ENCODE results near the gene SDSL.

The SDSL gene

DNA sequence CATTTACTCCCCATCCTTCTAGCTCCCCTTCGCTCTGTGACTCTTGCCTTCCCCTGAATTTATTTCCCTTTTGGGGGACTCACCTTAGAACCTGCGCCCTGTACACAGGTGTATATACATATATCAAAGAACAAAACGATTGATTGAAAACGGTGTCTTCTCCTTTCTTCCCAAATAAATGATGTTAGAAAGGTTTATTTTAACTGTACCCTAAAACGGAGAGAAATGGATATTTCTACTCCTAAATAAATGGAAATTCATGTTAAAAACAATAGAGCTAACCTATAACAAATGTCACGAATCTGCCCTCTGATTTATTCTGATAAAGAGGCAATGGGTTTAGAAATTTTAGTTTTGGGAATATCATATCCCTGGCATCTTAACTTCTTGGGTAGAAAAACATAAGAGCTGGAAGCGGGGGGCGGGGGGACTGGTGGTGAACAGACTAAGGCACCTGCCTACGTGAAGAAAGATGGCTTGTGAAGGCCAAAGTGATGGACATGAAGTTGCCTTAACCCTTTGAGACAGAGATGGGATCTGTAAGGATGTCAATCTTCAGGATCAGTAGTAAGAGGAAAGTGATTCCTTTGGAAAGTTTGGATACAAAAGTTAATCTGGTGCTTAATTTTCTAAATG lies 58.3 kb downstream of the SDSL start (continued):
- TF ChIP-seq, protein P1, sequence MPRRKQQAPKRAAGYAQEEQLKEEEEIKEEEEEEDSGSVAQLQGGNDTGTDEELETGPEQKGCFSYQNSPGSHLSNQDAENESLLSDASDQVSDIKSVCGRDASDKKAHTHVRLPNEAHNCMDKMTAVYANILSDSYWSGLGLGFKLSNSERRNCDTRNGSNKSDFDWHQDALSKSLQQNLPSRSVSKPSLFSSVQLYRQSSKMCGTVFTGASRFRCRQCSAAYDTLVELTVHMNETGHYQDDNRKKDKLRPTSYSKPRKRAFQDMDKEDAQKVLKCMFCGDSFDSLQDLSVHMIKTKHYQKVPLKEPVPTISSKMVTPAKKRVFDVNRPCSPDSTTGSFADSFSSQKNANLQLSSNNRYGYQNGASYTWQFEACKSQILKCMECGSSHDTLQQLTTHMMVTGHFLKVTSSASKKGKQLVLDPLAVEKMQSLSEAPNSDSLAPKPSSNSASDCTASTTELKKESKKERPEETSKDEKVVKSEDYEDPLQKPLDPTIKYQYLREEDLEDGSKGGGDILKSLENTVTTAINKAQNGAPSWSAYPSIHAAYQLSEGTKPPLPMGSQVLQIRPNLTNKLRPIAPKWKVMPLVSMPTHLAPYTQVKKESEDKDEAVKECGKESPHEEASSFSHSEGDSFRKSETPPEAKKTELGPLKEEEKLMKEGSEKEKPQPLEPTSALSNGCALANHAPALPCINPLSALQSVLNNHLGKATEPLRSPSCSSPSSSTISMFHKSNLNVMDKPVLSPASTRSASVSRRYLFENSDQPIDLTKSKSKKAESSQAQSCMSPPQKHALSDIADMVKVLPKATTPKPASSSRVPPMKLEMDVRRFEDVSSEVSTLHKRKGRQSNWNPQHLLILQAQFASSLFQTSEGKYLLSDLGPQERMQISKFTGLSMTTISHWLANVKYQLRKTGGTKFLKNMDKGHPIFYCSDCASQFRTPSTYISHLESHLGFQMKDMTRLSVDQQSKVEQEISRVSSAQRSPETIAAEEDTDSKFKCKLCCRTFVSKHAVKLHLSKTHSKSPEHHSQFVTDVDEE (CRISPR knock-in tag; IDR thresholded peaks at IDR 0.05), result no peak
- no peak for TF ChIP-seq ISL1 (CRISPR knock-in tag; IDR thresholded peaks at IDR 0.05)
- no peak for TF ChIP-seq ESRRG (CRISPR knock-in tag; IDR thresholded peaks at IDR 0.05)
- TF ChIP-seq TCF4 (CRISPR knock-in tag; IDR thresholded peaks at IDR 0.05; ENCODE audit: borderline replicate concordance), result no peak
- TF ChIP-seq ZFP3 (CRISPR knock-in tag; IDR thresholded peaks at IDR 0.05), result no peak

DNA sequence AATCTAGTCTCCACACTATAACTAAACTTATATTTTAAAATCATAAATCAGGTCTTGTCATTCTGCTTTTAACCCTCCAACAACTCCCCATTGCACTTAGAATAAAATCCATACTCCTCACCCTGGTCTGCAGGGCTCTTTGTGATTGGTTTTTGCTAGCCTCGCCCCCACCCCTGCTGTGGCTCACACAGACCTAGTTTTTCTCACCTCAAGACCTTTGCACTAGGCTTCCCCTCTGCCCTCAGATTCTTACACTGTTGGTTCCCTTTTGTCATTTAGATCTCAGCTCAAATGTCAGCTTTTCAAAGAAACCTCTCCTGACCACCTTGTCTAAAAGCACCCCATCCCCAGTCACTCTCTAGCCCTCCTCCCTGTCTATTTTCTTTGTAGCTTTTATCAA lies 60.2 kb downstream of the SDSL start:
- no peak for ATAC-seq
- TF ChIP-seq RARB (CRISPR knock-in tag; IDR thresholded peaks at IDR 0.05) (no peak), ZNF70 (CRISPR knock-in tag; IDR thresholded peaks at IDR 0.05) (no peak), PPARA (CRISPR knock-in tag; IDR thresholded peaks at IDR 0.05; ENCODE audit: borderline replicate concordance) (no peak), TCF4 (CRISPR knock-in tag; IDR thresholded peaks at IDR 0.05; ENCODE audit: borderline replicate concordance) (no peak), TOX (CRISPR knock-in tag; IDR thresholded peaks at IDR 0.05; ENCODE audit: borderline replicate concordance) (no peak)
- TF ChIP-seq, protein P2, sequence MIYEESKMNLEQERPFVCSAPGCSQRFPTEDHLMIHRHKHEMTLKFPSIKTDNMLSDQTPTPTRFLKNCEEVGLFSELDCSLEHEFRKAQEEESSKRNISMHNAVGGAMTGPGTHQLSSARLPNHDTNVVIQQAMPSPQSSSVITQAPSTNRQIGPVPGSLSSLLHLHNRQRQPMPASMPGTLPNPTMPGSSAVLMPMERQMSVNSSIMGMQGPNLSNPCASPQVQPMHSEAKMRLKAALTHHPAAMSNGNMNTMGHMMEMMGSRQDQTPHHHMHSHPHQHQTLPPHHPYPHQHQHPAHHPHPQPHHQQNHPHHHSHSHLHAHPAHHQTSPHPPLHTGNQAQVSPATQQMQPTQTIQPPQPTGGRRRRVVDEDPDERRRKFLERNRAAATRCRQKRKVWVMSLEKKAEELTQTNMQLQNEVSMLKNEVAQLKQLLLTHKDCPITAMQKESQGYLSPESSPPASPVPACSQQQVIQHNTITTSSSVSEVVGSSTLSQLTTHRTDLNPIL (CRISPR knock-in tag; IDR thresholded peaks at IDR 0.05; ENCODE audit: low read depth), result no peak

DNA sequence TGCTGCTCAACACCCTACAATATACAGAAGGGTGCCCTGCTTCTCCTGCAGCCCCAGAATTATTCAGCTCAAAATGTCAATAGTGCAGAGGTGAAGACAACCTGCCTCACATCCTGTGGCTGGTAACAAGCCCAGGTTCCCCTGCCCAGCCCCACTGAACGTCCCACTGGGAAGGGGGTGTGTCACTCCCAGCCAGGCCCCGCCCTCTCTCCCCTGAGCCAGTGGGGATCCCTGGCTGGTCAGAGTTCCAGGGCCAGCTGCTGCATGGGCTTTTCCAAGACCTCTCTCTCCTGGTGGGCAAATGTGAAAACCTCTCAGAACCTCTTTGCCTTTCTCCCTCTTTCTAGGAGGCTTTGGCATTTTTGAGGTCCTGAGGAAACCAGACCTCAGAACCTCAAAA lies 63.1 kb downstream of the SDSL start:
- TF ChIP-seq ISL1 (CRISPR knock-in tag; IDR thresholded peaks at IDR 0.05) (no peak), ARNTL (CRISPR knock-in tag; IDR thresholded peaks at IDR 0.05; ENCODE audit: borderline replicate concordance, low read depth) (no peak), TCF4 (CRISPR knock-in tag; IDR thresholded peaks at IDR 0.05; ENCODE audit: borderline replicate concordance) (no peak), ZFP3 (CRISPR knock-in tag; IDR thresholded peaks at IDR 0.05) (no peak), ZNF8 (CRISPR knock-in tag; IDR thresholded peaks at IDR 0.05) (no peak), BACH2 (CRISPR knock-in tag; IDR thresholded peaks at IDR 0.05; ENCODE audit: borderline replicate concordance) (no peak), PPARA (CRISPR knock-in tag; IDR thresholded peaks at IDR 0.05; ENCODE audit: borderline replicate concordance) (no peak), ZC3H10 (CRISPR knock-in tag; IDR thresholded peaks at IDR 0.05) (no peak), SNAI2 (CRISPR knock-in tag; IDR thresholded peaks at IDR 0.05) (no peak), GLIS3 (CRISPR knock-in tag; IDR thresholded peaks at IDR 0.05) (no peak)
- TF ChIP-seq, protein P3, sequence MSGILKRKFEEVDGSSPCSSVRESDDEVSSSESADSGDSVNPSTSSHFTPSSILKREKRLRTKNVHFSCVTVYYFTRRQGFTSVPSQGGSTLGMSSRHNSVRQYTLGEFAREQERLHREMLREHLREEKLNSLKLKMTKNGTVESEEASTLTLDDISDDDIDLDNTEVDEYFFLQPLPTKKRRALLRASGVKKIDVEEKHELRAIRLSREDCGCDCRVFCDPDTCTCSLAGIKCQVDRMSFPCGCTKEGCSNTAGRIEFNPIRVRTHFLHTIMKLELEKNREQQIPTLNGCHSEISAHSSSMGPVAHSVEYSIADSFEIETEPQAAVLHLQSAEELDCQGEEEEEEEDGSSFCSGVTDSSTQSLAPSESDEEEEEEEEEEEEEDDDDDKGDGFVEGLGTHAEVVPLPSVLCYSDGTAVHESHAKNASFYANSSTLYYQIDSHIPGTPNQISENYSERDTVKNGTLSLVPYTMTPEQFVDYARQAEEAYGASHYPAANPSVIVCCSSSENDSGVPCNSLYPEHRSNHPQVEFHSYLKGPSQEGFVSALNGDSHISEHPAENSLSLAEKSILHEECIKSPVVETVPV (CRISPR knock-in tag; IDR thresholded peaks at IDR 0.05), result no peak
- TF ChIP-seq, protein P4, sequence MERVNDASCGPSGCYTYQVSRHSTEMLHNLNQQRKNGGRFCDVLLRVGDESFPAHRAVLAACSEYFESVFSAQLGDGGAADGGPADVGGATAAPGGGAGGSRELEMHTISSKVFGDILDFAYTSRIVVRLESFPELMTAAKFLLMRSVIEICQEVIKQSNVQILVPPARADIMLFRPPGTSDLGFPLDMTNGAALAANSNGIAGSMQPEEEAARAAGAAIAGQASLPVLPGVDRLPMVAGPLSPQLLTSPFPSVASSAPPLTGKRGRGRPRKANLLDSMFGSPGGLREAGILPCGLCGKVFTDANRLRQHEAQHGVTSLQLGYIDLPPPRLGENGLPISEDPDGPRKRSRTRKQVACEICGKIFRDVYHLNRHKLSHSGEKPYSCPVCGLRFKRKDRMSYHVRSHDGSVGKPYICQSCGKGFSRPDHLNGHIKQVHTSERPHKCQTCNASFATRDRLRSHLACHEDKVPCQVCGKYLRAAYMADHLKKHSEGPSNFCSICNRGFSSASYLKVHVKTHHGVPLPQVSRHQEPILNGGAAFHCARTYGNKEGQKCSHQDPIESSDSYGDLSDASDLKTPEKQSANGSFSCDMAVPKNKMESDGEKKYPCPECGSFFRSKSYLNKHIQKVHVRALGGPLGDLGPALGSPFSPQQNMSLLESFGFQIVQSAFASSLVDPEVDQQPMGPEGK (CRISPR knock-in tag; IDR thresholded peaks at IDR 0.05; ENCODE audit: borderline replicate concordance), result no peak
- no peak for ATAC-seq

DNA sequence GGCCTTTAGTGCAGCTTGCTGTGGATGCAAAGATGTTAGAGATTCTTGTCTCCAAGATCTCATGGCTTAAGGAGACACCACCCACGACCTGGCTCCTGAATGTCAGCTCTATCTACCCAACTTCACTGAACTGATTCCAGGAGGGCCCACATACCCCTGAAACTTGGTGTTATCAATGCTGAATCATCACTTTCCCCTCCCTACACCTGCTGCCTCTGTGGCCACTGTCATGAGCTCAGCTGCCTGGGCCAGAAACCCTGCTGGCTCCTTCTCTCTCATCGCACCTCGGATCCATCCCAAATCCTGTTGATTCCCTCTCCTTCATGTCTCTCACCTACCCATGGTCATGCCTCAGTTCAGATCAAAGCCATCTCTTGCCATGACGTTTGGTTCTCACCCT lies 64.5 kb downstream of the SDSL start:
- ATAC-seq, result no peak
- TF ChIP-seq ISL1 (CRISPR knock-in tag; IDR thresholded peaks at IDR 0.05), result no peak
